GM21717 (cell line): Measurements from ENCODE around the gene UBD.

Experiments used
- ATAC-seq: cut with Tn5 transposase; IDR thresholded peaks from one replicate; pipeline ENCODE4 v1.9.1; 2021; ENCODE audit warnings: mild to moderate bottlenecking, moderate library complexity; ENCODE audit not compliant: unreplicated experiment

The UBD gene

GRCh38 chr6:29524044-29524443 is 35.5 kb downstream of the UBD start:
- ATAC-seq, result no peak

DNA sequence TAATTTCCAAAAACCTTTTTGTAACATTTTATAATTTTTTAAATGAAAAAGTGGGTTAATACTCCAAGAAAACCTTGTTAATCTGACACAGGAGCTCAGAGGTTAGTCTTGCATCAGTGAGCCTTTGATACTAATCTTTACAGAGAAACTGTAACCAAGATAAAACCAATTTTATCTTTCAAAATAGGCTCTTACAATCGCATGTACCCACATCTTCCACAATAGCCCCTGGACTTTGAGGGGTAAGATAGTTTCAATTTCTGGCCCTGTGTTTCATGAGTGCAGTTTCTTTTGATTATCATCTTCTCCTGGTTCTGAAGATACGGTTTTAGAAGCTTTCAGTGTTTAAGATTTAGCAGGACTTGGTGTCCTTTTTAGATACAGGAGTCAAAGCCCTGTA is 37.3 kb downstream of the UBD start:
- no peak for ATAC-seq

DNA sequence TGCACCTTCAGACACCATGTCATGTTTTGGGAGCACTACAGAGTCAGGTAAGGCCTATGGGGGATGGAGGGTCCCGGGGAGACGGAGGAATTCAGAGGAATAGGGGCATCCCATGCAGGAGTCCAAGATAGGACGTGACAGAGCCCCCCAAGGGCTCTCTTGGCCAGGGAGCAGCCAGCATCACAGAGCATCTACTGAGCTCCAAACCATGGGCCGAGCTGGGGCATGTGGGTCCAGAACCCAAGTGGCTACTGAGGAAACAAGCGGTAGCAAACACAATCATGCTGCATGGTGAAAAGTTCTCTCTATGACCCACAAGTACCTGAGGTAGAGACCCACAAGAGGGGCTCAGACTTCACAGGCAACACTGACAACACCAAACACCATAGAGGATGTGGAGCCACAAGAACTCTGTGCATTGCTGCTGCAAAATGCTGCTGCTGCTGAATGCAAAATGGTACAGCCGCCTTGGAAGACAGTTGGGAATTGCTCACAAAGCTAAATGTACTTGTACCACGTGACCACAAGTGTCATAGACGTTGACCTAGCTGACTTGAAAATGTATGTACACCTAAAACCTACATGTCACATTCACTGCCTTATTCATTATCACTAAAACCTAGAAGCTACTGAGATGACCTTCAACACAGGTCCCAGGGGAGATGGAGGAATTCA is 38.4 kb downstream of the UBD start:
- no peak for ATAC-seq

DNA sequence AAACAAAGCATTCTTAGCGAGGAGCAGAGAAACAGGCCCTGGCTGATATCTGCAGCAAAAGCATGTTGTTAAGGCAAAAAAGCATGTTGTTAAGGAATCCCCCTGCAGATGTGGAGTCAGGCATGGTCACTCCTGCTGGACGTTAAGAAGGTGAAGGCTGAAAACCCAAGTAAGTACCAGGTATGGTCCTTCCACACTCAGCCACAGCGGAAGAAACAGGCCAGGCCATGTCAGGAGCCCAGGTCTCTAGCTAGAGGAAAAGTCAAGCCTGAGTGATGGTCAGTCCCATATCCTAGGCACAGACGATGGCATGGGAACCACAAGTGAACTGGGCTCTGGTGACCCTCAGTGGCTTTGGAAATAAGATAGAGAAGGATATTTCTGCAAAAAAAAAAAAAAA is 39.3 kb downstream of the UBD start:
- ATAC-seq, result no peak

GRCh38 chr6:29519291-29520010 is 40.1 kb downstream of the UBD start:
- no peak for ATAC-seq

GRCh38 chr6:29517728-29518440 is 41.6 kb downstream of the UBD start:
- no peak for ATAC-seq

DNA sequence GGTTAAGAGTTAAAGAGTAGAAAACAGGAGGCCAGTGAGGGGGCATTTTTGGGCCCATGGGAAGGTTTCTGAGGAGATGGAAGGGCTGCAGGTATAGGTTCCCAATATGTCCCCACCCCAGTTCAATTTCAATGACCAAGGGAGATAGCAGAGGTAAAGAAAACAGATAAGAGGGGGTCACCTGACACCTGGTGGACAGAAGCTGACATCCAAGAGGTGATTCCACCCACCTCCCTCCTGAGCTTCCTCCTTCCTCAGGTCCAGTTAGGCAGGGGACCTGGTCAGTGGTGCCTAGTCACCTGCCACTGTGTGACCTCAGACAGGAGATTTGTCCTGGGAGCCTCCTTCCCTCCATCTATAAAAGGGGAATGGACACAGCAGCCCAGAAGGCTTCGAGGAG is 42.3 kb downstream of the UBD start:
- ATAC-seq, result no peak

DNA sequence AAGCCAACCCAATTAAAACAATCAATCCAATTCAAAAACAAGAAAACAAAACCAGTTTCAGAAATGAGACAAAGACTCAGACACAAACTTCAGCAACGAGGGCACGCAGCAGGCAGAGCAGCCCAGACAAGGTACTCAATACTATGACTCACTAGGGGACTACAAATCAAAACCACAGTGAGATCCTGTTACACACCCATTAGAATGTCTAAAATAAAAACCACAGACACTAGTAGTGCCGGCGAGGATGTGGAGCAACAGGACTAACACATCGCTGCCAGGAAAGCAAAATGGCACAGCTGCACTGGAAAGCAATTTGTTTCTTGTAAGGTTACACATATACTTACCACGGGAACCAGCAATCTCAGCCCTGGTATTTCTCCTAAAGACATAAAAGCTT is 43.4 kb downstream of the UBD start:
- no peak for ATAC-seq

- ATAC-seq, result no peak
These were observed 48.7 kb downstream of the UBD start for GRCh38 chr6:29510746-29511300.

- ATAC-seq, result no peak
These were observed 49.3 kb downstream of the UBD start for GRCh38 chr6:29510202-29510601.

DNA sequence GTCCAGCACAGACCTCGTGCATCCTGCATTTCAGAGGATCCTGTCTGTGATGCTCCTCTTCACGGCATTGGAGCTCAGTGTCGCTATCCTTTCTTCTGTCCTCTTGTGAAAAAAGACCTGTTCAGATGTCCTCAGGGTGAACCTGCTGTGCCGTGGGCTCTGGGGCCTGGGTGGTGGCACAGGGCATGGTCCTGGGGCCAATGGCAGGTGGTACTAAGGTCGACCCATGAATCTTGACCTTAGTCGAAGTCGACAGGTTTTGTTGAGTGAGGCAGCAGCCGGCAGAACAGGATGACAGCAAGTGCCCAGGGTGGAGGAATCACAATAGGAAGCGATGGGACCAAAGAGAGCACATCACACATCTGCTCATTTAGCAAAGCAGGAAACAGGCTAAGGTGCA is 49.8 kb downstream of the UBD start:
- ATAC-seq, result no peak

DNA sequence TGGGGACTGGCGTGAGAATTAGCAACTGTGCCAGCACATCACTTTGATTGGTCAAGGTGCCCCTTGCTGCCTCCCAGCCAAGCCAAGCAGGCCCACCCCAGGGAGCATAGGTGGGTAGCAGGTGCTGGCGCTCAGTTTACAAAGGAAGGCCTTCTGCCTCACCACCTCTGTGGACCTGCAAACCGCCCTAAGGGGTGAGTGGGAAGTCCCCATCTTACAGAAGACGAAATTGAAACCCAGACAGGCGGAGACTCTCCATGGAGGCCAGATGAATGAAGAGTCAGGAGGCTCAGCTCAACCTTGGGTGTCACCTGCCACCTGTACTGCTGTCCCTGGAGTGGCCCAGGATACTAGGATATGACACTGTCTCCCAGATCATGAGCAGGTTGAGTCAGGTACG is 50.3 kb downstream of the UBD start:
- peak; percentile 85 for ATAC-seq

DNA sequence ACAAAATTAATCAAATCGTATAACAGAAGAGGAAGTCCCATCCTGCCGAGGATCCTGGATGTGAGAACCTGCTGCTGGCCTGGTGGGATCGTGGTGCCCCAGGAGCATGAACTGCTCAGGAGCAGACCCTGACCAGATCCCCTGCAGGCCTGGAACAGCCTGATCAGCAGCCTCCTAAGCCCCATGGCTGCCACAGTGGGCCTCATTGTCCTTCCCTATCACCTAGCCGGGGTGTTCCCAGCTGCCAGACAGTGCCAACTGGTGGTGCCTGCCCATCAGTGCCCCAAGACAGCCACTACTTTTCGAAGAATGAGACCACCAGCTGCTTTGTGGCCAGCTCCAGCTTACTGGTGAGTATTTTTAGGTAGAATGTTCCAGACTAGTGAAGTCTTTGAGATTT is 52.2 kb downstream of the UBD start:
- ATAC-seq, result no peak

- no peak for ATAC-seq
These were observed 53.0 kb downstream of the UBD start for GRCh38 chr6:29506446-29507067.

DNA sequence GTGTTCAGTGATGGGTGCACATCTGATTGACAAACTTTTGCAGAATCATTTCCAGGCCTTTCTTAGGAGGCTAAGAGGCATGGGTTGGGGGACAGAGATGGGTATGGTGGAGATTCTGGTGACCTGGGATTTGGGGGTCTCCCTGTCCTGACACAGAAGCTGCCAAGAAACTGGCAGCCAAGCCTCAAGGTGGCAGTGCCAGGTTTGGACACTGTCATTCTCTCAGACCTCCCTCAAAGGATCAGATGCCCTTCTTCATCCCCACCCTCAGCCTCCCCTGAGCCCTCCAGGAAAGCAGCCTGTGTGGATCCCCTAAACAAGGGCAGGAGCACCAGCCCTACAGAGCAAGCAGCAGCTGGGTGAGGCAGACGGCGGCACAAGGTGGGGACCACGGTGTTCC is 53.7 kb downstream of the UBD start:
- no peak for ATAC-seq
